Loucy (cell line): ENCODE data around the gene ADCY2.

ENCODE experiments used
- H2AFZ ChIP-seq: fragments of 200-600 bp; sonication (generic); 2 replicates; pipeline ENCODE4 v1.6.0; 2016; ENCODE audit warnings: antibody characterized with exemption, mild to moderate bottlenecking, low read length, moderate library complexity
- H3F3A ChIP-seq: fragments of 200-600 bp; 2 replicates; pipeline ENCODE4 v1.6.0; 2016; ENCODE audit warnings: antibody characterized with exemption, low read depth, mild to moderate bottlenecking
- H3K27me3 ChIP-seq: fragments of 200-600 bp; sonication (generic); 2 replicates; pipeline ENCODE4 v1.6.1; 2014; ENCODE audit warnings: low read length, mild to moderate bottlenecking; ENCODE audit not compliant: insufficient read depth, poor library complexity, severe bottlenecking
- H3K36me3 ChIP-seq: fragments of 200-600 bp; sonication (generic); 2 replicates; pipeline ENCODE4 v1.6.1; 2016; ENCODE audit warnings: low read length; ENCODE audit not compliant: insufficient read depth
- H3K4me1 ChIP-seq: fragments of 200-600 bp; sonication (generic); 2 replicates; pipeline ENCODE4 v1.5.1; 2014; ENCODE audit warnings: low read length, mild to moderate bottlenecking; ENCODE audit not compliant: insufficient read depth, poor library complexity, severe bottlenecking
- H3K4me2 ChIP-seq: fragments of 200-600 bp; sonication (generic); 2 replicates; pipeline ENCODE4 v1.6.0; 2014; ENCODE audit warnings: antibody characterized with exemption, low read length, low read depth, mild to moderate bottlenecking; ENCODE audit not compliant: poor library complexity, severe bottlenecking
- H3K4me3 ChIP-seq: fragments of 200-600 bp; sonication (generic); 2 replicates; pipeline ENCODE4 v1.5.1; 2014; ENCODE audit warnings: low read length, mild to moderate bottlenecking, mixed read lengths; ENCODE audit not compliant: poor library complexity, severe bottlenecking
- H3K79me2 ChIP-seq: fragments of 200-600 bp; sonication (generic); 2 replicates; pipeline ENCODE4 v1.6.1; 2014; ENCODE audit warnings: low read length; ENCODE audit not compliant: insufficient read depth
- H3K9ac ChIP-seq: fragments of 200-600 bp; sonication (generic); 2 replicates; pipeline ENCODE4 v1.6.0; 2014; ENCODE audit warnings: mild to moderate bottlenecking, low read depth, low read length, moderate library complexity; ENCODE audit not compliant: poor library complexity, severe bottlenecking
- H3K9me2 ChIP-seq: fragments of 200-600 bp; sonication (generic); replicated peaks from 2 replicates; pipeline ENCODE4 v1.6.1; 2016; ENCODE audit warnings: low read depth, low read length, mixed read lengths
- H3K9me3 ChIP-seq: fragments of 200-600 bp; sonication (generic); 2 replicates; pipeline ENCODE4 v1.6.1; 2014; ENCODE audit warnings: mild to moderate bottlenecking, antibody characterized with exemption, low read length, low read depth; ENCODE audit not compliant: insufficient read depth
- H4K20me1 ChIP-seq: fragments of 200-600 bp; sonication (generic); 2 replicates; pipeline ENCODE4 v1.6.0; 2014; ENCODE audit warnings: antibody characterized with exemption, low read length, mild to moderate bottlenecking; ENCODE audit not compliant: insufficient read depth, poor library complexity, severe bottlenecking
- CTCF ChIP-seq: fragments of 200-600 bp; sonication (generic); conservative IDR thresholded peaks from 2 replicates; pipeline ENCODE4 v1.5.1; 2014; ENCODE audit warnings: mild to moderate bottlenecking, antibody characterized with exemption, low read length
- EZH2phosphoT487 ChIP-seq: fragments of 200-600 bp; IDR thresholded peaks from 2 replicates; pipeline ENCODE4 v1.6.1; 2018; ENCODE audit warnings: antibody characterized with exemption, mild to moderate bottlenecking, moderate library complexity, borderline replicate concordance

ADCY2 gene

DNA sequence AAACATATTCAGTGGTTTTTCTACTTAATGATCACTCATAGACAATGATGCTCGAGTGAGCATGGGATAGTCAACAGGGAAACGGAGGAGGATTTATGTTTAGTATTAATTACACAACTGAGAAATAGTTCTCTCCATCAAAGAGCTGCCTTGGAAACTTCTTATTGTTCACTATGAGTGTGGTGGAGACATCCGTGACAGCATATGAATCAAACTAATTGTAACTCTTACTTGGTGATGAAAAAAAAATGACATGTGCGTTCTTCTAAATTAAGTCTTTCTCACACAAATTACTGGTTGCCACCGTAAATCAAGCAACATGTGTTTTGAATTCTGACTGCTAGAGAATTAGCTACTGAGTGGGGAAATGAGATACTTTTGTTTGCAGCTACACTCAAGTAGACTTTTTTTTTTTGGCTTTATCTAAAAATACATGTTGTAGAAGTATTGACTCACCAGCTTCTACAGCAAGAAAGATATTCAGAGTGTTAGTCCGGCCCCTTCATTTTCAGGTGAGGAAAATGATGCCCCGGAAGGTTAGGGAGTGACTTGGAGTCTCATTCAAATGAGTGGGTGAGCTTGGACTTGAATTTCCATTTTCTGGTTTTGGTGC is 275.5 kb downstream of the ADCY2 start:
- Histone ChIP-seq H3K79me2 (no peaks in the 10 kb centered on the region), H3K4me2 (no peak overlapping the region), H4K20me1 (no peaks in the 10 kb centered on the region), H3K9me2 (no peaks in the 10 kb centered on the region), H3K9ac (no peak overlapping the region), H3K4me3 (no peak overlapping the region), H3K4me1 (no peaks in the 10 kb centered on the region), H3K9me3 (peaks cover 4% of the 10 kb centered on the region; the same call in 1 of the 2 replicates), H3F3A (no peaks in the 10 kb centered on the region), H3K27me3 (no peaks in the 10 kb centered on the region), H3K36me3 (no peaks in the 10 kb centered on the region), H2AFZ (no peak overlapping the region)
- TF ChIP-seq CTCF (no peak), EZH2phosphoT487 (no peak)

DNA sequence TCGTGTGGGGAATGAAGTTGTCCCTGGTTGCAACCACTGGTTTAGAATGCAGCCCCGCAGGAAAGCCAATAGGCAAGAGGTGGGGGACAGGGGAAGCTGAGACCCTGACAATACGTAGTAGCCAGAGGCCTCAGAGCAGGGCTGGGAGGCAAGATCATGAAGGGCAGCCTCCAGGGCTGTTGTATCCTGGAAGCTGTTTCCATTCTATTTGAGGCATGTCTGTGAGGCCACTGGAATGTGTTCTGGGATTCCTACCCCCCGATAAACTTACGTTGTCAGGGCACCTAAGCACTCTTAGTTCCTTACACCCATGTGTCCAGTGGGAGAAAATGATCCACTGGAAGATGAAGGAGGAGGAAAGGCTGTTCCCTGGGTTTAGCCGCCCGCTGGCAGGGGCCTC is 277.7 kb downstream of the ADCY2 start:
- H3K4me3 ChIP-seq: no peak overlapping the region
- H3K9ac ChIP-seq: no peak overlapping the region
- no peaks in the 10 kb centered on the region for H3K9me2 ChIP-seq
- TF ChIP-seq CTCF (no peak), EZH2phosphoT487 (no peak)
- no peak overlapping the region for H3K4me2 ChIP-seq
- no peaks in the 10 kb centered on the region for H3K79me2 ChIP-seq
- peaks cover 4% of the 10 kb centered on the region; the same call in 1 of the 2 replicates for H3K9me3 ChIP-seq
- H3K27me3 ChIP-seq: no peaks in the 10 kb centered on the region
- no peak overlapping the region for H2AFZ ChIP-seq
- H3K4me1 ChIP-seq: no peaks in the 10 kb centered on the region
- no peaks in the 10 kb centered on the region for H4K20me1 ChIP-seq
- no peaks in the 10 kb centered on the region for H3K36me3 ChIP-seq
- H3F3A ChIP-seq: no peaks in the 10 kb centered on the region

DNA sequence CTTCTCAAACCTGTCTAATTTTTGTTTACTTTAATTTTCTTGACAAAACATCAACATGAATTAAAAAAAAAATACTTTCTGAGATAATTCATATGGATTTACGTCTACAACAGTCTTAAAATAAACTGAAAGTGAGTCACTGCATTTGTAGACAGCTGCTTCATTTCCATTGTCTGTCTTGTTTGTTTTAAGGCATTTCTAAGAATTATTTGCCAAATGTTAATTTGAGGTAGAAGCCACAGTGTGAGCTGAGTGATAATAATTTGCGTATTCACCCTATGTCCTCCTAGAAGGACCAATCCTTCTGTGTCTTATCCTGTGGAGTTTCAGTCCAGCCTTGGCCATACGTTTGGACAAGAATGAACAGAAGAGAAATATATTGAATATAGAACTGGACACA is 280.5 kb downstream of the ADCY2 start:
- no peaks in the 10 kb centered on the region for H4K20me1 ChIP-seq
- no peak overlapping the region for H3K4me2 ChIP-seq
- no peaks in the 10 kb centered on the region for H3K4me1 ChIP-seq
- H3K27me3 ChIP-seq: no peaks in the 10 kb centered on the region
- no peaks in the 10 kb centered on the region; the same call in 1 of the 2 replicates for H3K9me3 ChIP-seq
- no peaks in the 10 kb centered on the region for H3K36me3 ChIP-seq
- no peaks in the 10 kb centered on the region for H3K79me2 ChIP-seq
- no peak overlapping the region for H2AFZ ChIP-seq
- no peaks in the 10 kb centered on the region for H3K9me2 ChIP-seq
- no peak overlapping the region for H3K4me3 ChIP-seq
- no peaks in the 10 kb centered on the region for H3F3A ChIP-seq
- TF ChIP-seq EZH2phosphoT487: no peak
- H3K9ac ChIP-seq: no peak overlapping the region

DNA sequence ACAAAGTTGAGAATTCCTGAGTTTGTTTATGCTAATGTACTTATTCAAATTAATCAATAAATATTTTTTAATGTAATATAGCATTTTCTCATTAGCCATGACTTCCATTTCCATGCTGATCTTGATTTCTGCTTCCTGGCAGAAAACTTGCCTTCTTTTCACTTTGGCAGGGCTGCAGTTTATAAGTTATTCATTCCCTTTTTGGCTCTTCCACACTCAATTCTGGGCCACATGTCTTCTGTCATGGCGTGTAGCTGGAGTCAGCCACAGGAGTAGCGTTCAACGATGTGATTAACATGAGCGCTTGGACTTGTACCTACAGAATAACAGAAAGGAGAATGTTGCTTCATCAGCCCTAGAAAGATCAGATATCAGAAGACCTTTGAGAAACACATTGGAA is 282.1 kb downstream of the ADCY2 start:
- no peaks in the 10 kb centered on the region for H3K79me2 ChIP-seq
- H3F3A ChIP-seq: no peaks in the 10 kb centered on the region
- no peak overlapping the region for H3K4me2 ChIP-seq
- H3K27me3 ChIP-seq: no peaks in the 10 kb centered on the region
- no peak overlapping the region for H3K4me3 ChIP-seq
- H4K20me1 ChIP-seq: no peaks in the 10 kb centered on the region
- H3K9me3 ChIP-seq: no peaks in the 10 kb centered on the region; the same call in 1 of the 2 replicates
- H2AFZ ChIP-seq: no peak overlapping the region
- H3K36me3 ChIP-seq: no peaks in the 10 kb centered on the region
- no peaks in the 10 kb centered on the region for H3K4me1 ChIP-seq
- TF ChIP-seq EZH2phosphoT487: no peak
- TF ChIP-seq CTCF: no peak
- no peak overlapping the region for H3K9ac ChIP-seq
- H3K9me2 ChIP-seq: no peaks in the 10 kb centered on the region
